Fibroblast of the aortic adventitia (primary cell): ENCODE measurements around the gene PPT2. TPM values are rescaled to one million over a fixed set of nuclear protein-coding genes. Genes with fewer than 3 reads are reported as not detected.

Experiments
- DNase-seq: peaks from one replicate; pipeline ENCODE4 v3.0.0-alpha.2; 2010; ENCODE audit warnings: low read depth
- H3K4me3 ChIP-seq: 2 replicates; pipeline ENCODE4 v1.5.1; 2011; ENCODE audit warnings: low read depth, mild to moderate bottlenecking, control low read depth, low read length, moderate library complexity
- total RNA-seq: library from RNA; depleted of rRNA; stranded (reverse); fragments of >200 nt; gene quantifications from 2 replicates; pipeline ENCODE4 v1.2.3, GENCODE V29; 2012; ENCODE audit warnings: low replicate concordance
- TF ChIP-seq, protein P1 (sequence below): IDR thresholded peaks from 2 replicates; pipeline ENCODE4 v1.5.1; 2011; ENCODE audit warnings: mild to moderate bottlenecking, low read length, control low read depth, inconsistent platforms; ENCODE audit not compliant: insufficient read depth

PPT2 gene
- total RNA-seq, 1 donor: 30.2 TPM

DNA sequence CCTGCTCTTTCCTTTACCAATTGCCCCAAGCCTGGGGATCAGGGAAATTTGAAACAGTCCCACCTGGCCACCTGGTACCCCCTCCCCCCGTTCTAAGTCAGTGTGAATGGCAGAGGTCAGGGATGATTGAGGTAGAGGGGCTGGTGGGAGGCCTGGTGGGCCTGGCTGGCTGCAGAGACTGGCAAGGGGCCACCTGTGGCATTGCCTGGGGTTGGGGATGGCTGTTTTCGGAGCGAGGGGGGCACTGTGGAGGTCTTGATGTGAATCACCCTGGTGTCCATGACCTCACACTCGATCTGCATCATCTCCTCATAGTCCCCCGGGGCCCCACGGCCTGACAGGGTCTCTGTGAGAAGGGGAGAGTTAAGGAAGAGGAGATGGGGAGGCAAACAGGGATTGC lies 38.3 kb upstream of the PPT2 start:
- TF ChIP-seq, protein P1, sequence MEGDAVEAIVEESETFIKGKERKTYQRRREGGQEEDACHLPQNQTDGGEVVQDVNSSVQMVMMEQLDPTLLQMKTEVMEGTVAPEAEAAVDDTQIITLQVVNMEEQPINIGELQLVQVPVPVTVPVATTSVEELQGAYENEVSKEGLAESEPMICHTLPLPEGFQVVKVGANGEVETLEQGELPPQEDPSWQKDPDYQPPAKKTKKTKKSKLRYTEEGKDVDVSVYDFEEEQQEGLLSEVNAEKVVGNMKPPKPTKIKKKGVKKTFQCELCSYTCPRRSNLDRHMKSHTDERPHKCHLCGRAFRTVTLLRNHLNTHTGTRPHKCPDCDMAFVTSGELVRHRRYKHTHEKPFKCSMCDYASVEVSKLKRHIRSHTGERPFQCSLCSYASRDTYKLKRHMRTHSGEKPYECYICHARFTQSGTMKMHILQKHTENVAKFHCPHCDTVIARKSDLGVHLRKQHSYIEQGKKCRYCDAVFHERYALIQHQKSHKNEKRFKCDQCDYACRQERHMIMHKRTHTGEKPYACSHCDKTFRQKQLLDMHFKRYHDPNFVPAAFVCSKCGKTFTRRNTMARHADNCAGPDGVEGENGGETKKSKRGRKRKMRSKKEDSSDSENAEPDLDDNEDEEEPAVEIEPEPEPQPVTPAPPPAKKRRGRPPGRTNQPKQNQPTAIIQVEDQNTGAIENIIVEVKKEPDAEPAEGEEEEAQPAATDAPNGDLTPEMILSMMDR: no peak
- H3K4me3 ChIP-seq: no peak overlapping the region
- no peak for DNase-seq

DNA sequence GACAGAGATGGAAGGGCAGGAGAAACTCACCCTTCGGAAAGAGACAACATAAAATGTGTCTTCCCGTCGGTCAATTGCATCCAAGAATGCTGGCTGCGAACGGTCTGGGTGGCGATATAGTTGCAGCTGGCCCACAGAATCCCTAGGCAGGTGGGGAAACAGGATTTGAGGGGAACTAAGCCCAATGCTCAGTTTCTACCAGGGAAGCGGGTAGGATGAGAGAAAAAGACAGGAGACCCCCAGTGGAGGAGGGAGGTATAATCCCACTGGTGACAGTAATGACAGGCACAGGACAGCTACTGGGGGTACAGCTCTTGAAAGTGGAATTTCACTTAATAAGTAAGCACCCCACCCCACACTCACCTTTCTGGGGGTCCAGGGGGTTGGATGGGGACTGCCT lies 37.3 kb upstream of the PPT2 start:
- DNase-seq: no peak
- TF ChIP-seq, protein P1: peak; percentile 46
- no peak overlapping the region for H3K4me3 ChIP-seq

DNA sequence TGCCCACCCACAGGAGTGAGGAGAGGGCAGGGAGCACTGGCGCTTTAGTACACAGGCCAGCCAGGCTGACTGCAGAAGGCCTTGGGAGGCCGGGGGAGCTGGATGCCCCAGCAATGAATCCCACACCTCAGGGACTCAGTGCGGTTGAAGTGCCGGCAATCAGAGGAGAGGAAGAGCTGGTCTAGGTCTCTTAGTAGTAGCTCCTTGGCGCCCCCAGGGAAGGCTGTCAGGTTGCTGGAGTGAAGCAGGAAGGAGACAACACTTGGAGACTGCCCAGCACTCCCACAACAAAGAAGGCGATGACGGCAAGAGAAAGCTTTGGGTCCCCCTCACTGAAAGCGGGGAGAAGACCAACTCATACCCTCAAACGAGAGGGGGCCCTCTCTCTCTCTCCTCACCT lies 36.5 kb upstream of the PPT2 start:
- TF ChIP-seq, protein P1: no peak
- no peak overlapping the region for H3K4me3 ChIP-seq
- DNase-seq: no peak

DNA sequence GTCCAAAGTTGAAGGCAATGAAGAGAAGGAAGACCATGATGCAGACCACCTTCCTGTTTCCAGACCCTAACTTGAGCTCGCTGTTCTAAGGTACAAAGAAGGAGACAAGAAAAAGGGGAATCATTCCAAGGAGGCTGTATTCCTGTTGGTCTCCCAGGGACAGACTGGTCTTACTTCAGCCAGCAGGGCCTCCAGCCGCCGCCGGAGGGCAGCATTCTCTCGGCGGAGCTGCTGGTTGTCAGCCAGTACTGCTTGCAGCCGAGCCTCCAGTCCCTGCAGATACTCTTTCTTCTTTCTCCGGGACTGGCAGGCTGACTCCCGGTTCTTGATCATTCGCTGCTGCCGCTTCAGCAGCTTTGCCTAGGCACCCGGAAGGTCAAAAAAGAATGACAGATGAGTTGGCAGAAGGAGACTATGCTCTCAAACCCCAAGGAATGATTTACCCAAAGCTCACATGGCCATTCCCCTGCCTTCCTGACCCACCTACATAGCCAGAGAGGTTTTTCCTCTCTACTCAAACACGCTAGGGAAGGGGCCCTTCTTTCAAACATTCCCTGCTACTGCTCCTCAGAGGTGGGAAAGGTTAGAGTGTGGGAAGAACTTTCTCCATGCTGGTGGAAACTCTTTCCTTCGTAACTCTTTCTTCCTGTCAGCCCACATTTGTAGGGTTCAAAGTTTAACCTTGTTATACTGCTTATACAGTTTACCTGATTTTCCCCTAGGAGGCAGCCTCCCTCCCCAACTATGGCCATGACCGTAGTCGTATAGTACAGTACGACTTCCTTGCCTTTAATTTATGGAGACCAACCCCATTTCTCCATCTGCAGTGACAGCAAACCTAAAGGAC lies 34.9 kb upstream of the PPT2 start:
- no peak overlapping the region for H3K4me3 ChIP-seq
- peak; percentile 88 for DNase-seq
- TF ChIP-seq, protein P1: peak; percentile 94

DNA sequence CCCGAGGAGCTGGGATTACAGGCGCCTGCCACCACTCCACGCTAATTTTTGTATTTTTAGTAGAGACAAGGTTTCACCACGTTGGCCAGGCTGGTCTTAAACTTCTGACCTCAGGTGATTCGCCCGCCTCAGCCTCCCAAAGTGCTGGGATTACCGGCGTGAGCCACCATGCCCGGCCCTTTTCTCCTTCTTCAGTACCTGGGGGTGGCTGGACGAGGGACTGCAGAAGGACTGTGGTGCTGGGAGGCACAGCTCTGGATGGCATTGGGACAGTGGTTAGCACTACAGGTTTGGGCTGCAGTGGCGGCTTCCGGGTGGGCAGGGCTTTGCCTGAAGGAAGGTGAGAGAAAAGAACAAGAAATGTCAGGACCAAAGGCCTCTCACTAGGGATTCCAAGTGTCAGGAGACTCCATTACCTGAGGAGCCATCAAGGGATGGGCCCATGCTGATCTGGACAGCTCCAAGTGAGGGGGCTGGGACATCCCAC lies 33.3 kb upstream of the PPT2 start:
- TF ChIP-seq, protein P1: no peak
- no peak for DNase-seq
- no peak overlapping the region for H3K4me3 ChIP-seq

DNA sequence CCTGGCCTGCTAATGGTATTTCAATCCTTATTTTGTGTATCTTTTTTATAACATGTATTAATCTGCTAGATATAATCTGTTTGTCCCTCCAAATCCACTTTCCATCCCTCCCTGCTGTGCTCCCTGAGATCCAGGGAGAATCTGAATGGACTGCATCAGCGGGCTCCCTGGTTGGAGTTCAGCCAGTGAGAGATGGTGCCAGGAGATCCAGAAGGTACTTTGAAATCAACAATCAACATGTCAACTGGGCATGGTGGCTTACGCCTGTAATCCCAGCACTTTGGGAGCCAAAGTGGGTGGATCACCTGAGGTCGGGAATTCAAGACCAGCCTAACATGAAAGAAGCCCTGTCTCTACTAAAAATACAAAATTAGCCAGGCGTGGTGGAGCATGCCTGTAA lies 30.3 kb upstream of the PPT2 start:
- TF ChIP-seq, protein P1: no peak
- H3K4me3 ChIP-seq: no peak overlapping the region
- no peak for DNase-seq
